ENCODE results near the gene MATR3. TPM values are rescaled to one million over a fixed set of nuclear protein-coding genes. Genes with fewer than 3 reads are reported as not detected.
A peak's percentile ranks its signal among the peaks of the same experiment; 100 is the strongest.

Gene MATR3
- polyA plus RNA-seq, 4 donors = 600 to 777 (median 751) TPM

DNA sequence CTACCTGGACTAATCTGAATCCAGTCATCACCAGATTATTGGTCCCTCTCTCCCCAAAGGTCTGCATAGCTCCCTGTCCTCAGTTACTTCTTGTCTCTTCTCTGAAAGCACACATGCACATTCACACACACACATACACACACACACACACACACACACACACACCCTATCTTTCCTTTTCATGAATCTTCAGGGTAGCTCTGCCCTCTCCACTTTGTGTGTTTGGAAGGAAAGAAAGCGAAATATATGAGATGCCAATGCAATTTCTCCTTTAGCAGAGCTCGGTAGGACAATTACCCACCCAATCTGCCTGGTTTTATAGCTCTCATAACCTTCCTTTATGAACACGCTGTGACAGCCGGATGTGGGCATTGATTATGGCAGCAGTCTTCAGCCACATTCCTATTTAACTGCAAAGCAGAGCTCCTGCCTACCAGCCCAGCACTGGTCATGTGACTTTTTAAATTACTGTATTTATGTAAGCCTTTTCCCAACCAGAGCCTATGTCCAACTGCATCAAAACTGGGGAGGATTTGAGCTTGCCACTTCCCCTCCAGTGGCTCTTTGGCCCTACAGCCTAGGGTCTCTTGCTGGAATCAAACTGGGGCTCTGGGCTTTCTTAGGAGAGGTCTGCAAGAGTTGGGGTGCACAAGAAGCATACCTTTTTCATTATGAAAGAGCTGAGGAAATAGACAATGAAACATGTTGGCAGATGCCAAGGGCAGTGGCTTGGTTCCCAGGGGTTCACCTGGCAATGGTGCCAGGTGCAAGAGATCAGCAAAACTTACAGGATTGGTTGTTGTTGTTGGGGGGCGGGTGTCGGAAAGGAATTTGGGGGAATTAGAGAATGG lies 20.8 kb upstream of the MATR3 start:
- no peak for DNase-seq (ENCODE audit: low read depth in 4 of 4, low spot score in 3 of 4)

DNA sequence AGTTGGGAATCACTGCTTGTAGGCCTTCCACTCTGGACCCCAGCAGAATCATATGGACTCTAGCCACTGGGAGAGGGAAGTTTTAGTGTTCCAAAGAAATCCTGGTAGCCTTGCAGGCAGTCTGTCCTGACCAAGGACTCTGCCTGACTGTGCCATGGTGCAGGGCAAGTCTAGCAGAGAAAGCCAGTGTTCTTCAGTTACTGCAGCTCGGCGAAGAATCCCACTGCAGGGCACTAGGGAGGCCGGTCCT lies 20.3 kb upstream of the MATR3 start:
- no peak for DNase-seq (ENCODE audit: low read depth in 4 of 4, low spot score in 3 of 4)

DNA sequence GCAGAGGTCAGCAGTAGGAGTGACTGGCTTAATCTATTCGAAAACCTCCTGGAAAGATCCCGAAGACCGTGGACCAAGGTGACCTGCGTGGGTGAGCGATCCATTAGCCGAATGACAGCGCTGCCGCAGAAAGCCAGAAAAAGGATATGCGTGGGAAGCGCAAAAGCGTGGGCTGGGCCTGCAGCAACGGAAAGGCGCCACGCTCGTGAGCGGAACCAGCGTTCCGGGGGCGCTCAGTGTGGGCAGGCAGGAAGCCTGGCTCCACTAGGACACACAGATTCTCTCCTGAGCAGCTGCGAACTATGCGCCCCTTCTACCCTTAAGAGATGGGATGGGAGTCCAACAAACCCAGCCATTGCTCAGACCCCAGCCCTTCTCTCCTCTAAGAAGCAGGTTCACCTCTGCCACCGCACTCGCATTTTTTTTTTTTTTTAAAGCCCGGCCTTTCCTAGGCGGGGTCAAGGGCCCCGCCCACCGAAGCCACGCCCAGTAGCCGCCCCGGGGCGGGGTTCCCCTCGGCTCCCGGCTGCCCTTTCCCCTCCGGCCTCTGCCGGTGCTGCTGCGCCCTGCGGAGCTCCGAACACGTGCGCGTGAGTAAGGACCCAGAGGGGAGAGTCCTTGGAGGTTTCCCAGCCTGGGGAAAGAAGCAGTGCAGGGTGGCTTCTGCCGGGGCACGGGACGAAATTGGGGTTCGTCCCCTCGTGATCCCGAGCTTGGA lies 19.8 kb upstream of the MATR3 start:
- peak in 3 of 4 donors; percentile 67 to 77 (median 71) for DNase-seq (ENCODE audit: low read depth in 4 of 4, low spot score in 3 of 4)

DNA sequence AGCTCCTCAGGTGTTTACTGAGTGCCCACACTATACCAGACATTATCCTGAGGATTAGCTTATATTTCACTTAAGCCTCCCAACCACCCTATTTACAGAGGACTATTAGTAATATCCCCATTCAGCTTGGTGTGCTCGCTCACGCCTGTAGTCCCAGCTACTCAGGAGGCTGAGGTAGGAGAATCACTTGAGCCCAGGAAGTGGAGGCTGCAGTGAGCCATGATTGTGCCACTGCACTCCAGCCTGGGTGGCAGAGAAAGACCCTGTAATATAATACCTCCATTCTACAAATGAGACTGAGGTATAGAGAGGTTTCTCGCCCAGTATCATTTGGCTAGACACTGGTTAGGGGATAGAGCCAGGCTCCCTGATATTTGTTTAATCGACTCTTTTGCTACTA lies 18.0 kb upstream of the MATR3 start:
- no peak for DNase-seq (ENCODE audit: low read depth in 4 of 4, low spot score in 3 of 4)

DNA sequence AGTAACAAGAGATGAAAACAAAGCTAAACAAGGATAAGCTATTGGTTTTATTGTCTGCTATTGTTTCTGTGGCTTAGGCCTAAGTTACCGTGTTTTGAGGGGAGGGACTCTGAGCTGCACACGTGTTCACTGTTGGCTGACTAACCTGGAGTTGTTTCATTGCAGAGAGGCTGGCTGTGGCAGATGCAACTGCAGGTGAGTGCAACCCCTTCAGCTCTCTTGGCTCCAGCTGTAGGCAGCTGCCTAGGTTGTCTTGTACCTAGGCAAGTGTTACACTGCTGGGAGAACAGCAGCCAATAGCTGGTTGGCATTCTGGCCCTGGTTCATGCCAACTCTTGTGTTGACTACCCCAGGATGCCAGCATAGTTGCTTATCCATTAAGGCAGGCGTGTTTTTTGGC lies 17.6 kb upstream of the MATR3 start:
- no peak for DNase-seq (ENCODE audit: low read depth in 4 of 4, low spot score in 3 of 4)

DNA sequence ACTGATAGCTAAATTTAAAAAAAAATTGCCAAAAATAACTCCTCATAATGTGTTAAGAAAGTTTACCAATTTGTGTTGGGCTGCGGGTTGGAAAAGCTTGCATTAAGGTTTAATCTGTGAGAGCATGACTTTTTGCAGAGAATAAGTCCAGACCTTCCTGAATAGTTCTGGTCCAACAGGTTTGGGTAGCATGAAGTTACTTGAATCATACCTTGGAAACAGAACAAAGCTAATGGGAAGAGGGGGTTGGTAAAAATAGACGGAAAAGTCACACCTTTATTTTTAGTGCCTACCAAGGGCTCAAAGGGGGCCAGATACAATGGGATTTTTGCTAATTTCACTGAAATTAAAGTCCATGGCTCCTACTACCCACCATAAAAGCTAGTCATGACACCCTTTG lies 17.1 kb upstream of the MATR3 start:
- no peak for DNase-seq (ENCODE audit: low read depth in 4 of 4, low spot score in 3 of 4)

DNA sequence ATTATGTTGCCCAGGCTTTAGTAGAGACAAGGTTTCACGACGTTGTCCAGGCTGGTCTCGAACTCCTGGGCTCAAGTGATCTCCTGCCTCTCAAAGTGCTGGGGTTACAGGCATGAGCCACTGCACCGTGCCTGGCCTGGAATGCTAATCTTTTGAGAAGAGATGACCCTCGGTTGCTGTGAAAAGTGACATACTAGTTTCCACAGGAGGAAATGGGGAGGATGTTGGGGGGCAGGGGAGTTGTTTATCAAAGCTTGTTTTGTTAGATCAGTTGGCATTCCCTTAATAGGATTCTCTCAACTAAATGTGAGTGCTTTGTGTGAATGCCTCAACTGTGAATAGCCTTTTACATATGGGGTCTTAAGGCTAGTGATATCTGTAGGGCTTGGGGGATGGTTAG lies 16.4 kb upstream of the MATR3 start:
- DNase-seq (ENCODE audit: low read depth in 4 of 4, low spot score in 3 of 4) = no peak

DNA sequence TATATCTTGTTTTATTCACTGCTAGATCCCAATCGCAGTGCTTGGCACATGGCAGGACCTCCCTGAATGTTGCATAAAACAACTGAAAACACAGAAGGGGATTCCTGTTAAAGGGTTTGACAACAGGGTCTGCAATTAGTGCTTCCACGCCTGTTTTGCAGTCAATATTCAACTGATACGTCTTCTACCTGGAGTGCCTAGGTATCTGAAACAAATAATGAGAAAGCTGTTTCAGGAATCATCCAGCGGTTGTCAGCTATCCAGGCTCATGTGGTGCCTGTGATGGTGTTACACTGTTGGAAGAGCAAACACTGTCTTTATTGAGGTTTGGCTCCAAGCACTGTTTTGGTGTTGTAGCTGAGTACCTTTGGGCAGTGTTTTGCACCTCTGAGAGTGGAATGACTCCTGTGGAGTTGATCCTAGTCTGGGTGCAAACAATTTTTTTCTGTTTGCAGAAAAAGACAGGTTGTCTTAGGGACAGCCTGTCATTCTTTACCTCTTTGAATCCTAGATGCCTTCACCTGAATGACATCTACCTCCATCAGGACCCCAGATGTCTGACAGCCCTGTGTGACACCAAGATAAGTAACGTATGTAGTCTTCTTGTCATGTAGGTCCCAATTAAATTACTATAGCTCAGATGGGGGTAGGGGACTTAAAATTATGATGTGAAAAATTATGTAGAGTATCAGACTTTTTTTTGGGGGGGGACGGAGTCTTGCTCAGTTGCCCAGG lies 14.8 kb upstream of the MATR3 start:
- DNase-seq (ENCODE audit: low read depth in 4 of 4, low spot score in 3 of 4) = no peak

DNA sequence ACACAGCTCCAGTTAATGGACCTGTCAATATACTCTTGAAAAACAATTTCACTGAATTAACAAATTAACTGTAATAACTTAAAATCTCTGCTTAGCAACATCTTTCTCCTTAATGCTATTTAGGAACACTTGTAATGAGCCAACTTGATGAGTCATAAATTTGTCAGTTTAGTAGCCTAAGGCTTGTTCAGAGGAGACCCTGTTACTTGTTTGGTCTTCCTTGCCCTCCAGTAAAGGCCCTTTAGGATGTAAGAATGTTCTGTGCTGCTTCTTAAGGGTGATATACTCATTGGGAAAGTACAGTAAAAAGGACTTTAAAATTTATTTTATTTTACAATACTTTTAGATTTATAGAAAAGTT lies 11.4 kb upstream of the MATR3 start:
- no peak for DNase-seq (ENCODE audit: low read depth in 4 of 4, low spot score in 3 of 4)

DNA sequence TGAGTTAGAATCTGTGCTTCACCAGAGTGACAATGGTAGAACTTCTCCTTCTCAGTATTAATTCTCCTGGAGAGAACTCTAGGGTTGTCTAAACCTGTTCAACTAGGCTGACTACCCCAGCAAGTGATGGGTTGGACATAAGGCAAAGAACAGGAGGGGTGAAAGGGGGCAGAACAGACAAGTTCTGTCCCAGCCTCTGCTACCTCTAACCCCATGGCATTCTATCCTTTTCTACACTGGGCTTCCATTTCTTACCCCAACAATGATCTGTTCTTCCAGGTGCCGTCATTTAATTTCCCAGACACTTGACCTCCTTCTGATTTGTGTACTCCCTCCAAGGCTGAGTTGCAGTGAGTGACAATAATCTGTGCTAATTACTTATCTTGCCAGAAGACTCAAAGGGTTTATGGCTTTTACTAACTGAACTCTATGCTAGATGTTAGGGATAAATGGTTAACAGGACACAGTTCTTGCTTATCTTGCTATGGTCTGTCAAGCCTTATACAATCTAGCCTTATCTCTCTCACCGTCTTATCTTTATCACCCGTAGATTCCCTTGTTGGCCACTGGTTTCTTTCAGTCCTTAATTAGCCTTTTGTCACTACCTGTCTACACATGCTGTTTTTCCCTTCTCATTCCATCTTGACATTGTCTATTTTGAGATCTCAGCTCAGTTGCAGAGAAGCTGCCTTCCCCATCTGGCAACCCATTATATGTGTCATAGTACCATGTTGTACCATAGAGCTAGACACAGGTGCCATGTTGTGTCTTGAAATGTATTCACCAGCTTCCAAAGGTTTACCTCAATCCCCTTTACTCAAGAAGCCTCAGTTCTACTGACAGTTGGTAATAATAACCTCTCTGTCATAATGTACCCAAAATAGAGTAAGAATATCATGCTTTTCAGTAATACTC lies 10.0 kb upstream of the MATR3 start:
- DNase-seq (ENCODE audit: low read depth in 4 of 4, low spot score in 3 of 4) = no peak

DNA sequence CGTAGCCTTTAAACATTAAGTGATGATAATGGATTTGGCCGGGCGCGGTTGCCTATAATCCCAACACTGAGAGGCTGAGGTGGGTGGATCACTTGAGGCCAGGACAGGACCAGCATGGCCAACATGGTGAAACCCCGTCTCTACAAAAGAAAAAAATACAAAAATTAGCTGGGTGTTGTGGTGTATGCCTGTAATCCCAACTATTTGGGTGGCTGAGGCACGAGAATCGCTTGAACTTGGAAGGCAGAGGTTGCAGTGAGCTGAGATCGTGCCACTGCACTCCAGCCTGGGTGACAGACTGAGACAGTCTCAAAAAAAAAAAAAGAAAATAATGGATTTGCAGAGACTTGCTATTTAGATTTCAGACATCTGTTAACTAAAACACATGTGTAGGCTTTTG lies 9.2 kb upstream of the MATR3 start:
- no peak for DNase-seq (ENCODE audit: low read depth in 4 of 4, low spot score in 3 of 4)

DNA sequence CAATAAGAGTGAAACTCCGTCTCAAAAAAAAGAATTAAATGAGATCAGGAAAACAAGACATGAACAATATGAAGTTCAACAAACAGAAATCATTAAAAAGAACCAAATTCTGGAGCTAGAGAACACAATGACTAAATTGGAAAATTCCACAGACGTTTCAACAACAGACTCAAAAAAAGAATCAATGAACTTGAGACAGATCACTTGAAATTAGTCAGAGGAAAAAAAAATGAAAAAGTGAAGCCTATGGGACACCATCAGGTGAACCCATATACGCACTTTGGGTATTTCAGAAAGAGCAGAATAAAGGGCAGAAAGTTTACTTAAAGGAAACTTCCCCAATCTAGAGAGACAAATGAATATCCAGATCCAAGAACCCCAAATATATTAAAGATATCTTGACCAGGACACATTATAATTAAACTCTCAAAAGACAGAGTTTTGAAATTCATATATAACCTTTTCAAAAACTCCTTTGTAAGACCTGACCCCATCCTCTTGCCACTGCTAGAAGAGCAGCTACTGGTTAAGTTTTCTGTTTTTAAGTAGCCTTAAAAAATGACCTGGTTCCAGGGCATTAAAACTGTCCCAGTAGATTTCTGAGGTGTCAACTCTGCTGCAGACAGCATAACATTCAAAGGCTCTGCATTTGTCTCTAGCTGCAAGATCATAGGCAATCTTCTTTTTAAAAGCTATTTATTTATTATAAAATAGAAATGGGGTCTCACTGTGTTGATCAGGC lies 7.7 kb upstream of the MATR3 start:
- no peak for DNase-seq (ENCODE audit: low read depth in 4 of 4, low spot score in 3 of 4)

DNA sequence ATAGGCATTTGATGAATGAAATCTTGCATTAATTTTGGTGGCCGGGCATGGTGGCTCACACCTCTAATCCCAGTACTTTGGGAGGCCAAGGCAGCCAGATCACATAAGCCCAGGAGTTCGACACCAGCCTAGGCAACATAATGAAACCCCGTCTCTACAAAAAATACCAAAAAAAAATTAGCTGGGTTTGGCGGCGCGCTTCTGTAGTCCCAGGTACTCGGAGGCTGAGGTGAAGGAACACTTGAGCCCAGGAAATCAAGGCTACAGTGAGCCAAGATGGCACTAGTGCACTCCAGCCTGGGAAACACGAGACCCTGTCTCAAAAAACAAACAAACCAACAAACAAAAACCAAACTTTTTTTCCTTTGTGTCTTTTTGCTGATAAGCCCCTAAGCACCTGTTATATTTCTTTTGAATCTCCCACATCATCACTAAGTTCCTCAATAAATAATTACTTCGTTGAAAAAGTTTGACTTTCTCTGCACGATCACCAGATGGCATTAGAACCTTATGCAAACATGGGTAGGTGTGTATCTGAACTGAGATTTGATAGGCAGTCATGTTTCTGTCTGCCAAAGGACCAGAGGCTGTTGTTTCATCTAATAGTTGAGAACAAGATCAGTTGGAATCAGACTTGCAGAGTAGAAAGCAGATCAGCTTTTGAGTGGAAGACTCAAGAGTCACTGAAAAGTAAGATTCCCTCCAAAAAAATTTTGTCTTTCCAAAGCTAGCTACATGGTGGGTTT lies 5.5 kb upstream of the MATR3 start:
- no peak for DNase-seq (ENCODE audit: low read depth in 4 of 4, low spot score in 3 of 4)

DNA sequence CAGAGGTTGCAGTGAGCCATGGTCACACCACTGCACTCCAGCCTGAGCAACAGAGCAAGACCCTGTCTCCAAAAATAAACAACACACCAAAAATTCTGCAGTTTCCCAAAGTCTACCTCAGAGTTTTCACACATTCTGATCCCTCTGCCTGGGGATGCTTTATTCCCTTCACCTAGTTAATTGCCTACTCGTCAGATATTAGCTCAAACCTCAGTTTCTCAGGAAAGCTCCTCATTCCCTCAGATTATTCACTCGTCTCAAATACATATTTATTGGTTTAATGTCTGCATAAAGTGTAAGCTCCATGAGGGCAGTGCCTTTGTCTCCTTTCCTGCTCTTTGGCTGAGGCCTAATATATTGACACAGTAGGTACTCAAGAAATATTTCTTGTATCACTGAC lies 2.5 kb upstream of the MATR3 start:
- DNase-seq (ENCODE audit: low read depth in 4 of 4, low spot score in 3 of 4) = no peak

DNA sequence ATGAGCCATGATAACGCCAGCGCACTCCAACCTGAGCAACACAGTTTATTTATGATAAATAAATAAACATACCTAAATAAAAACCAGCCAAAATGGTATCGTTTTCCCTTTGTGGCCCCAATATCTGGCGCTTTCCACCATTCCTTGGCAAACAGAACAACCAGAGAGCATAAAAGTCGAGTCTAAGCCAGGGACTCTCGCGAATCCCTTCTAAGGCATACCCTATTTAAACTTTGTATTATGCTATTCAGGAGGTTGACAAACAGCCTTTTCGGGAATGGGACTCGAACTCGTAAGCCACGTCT lies 386 bp upstream of the MATR3 start:
- no peak for DNase-seq (ENCODE audit: low read depth in 4 of 4, low spot score in 3 of 4)

DNA sequence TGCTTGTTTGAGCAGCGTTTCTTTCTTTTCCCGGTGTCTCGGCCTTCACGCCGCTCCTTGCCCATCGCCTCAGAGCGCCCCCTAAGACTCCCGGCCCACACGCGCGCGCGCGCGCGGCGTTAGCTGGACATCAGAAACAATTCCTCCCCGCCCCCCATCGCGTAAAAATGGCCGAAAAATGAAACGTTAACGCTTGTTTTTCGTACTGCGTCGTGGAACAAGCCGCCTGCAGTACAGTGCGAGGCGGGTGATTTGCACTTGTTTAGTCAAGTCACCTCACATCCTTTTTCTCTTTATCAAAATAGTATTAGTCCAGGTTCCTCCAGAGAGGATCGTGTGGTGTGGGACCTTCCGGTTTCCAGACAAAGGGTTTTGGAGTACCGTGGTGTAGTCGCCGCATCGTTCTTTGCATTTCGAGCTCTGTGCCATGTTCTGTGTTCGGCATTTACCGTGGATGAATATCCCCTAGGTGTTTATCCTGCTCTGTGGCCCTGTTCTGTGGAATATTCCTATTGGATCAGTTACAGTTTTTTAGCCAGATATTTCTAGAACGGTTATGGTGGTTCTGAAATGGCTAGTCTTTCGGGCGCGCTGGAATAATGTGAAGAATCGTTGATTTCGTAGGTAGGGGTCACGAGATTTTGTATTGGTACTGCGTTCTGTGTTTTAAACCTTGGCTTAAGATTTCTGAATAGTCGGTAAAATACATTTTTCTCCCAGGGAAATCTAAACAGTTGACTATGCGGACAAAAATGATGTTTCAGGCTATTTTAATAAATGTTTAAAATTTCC lies 1.0 kb downstream of the MATR3 start:
- DNase-seq (ENCODE audit: low read depth in 4 of 4, low spot score in 3 of 4) = peak; percentile 82 to 83 (median 83)

DNA sequence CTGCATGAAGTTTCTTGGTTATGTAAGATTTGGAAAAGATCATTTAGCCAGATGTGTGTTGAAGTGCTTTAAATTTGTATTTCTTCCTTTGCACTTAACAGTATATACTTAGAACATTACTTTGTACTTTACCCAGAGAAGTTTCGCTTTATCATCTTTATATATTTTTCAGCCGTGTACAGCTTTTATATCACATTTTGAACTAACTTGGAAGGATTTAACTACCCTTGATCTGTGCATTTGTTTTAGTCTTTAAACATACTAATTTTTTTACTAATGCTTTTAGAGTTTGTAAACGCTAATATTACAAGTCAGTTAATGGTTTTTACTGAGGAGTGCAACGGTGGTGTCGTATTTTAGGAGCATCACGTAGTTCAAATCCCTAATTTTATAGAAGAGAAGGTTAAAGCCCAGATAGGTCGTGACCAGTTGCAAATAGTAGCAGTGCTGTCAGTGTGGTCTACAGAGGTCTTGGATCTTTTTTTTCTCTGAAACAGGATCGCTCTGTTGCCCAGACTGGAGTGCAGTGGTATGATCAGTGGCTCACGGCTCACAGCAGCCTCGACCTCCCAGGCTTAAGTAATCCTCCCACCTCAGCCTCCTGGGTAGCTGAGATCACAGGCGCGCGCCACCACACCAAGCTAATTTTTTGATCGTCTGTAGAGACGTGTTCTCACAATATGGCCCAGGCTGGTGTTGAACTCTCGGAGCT lies 2.0 kb downstream of the MATR3 start:
- no peak for DNase-seq (ENCODE audit: low read depth in 4 of 4, low spot score in 3 of 4)

DNA sequence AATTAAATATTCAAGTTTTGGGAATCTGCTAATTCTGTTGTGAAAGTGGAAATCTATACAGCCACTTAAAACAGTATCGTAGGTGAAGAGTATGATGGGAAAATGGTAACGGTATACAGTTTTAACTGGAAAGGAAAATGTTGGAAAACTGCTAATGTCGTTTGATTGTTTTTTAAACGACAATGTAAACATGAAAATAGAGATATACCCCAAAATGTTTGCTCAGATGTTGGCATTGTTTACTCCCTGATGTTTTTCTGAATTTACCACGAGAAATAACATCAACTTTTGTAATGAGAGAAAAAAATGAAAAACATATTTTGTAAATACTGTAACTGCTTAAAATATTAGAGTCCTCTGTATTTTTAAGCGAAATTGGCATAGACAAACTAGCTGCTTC lies 2.7 kb downstream of the MATR3 start:
- no peak for DNase-seq (ENCODE audit: low read depth in 4 of 4, low spot score in 3 of 4)

Measured in right renal pelvis (tissue), 4 donors.